ENCODE measurements around the gene RNGTT. TPM values are rescaled to one million over a fixed set of nuclear protein-coding genes. Genes with fewer than 3 reads are reported as not detected.

RNGTT gene
- total and polyA plus RNA-seq, 4 donors: 4.1 to 15.5 (median 9.9) TPM

DNA sequence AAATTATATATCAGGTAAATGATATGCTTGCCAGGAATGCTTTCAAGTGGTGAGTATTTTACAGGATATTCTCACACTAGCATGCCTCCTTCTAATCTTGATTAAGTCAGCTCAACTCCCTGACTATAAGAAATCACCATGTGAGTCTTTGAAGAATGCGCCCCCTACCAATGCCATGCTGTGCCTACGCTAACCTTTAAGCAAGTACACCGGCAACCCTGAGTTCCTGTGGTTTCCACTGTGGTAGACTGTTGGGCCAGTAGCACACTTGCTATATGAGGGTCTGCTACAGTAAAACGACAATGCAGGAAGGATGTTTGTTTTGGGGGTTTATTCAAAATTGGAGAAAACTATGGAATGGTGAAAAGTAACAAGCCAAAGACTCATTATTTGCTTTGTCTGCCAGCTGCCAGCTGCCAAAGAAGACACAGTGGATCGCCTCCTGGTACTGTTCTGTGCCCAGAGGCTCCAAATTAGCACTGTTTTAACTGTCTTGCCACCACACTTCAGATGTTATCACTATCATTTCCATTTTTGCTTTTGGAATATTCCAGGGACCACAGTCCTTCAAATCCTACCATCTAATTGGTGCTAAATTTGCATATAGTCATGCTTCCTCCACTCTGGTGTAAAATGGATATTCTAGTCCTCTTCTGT, 333.5 kb downstream of the RNGTT start:
- Histone ChIP-seq H3K4me3 (ENCODE audit: low read length in 2 of 2) (no peak overlapping the region), H3K27ac (ENCODE audit: low read depth in 1 of 2, low read length in 2 of 2) (no peak overlapping the region), H3K9me3 (ENCODE audit: control insufficient read depth, low read length) (no peaks in the 10 kb centered on the region), H3K4me1 (ENCODE audit: control insufficient read depth in 1 of 2, insufficient read depth in 2 of 2, low read length in 2 of 2) (no peaks in the 10 kb centered on the region), H3K36me3 (ENCODE audit: control insufficient read depth in 1 of 2, insufficient read depth in 2 of 2, low read length in 1 of 2) (no peaks in the 10 kb centered on the region), H3K27me3 (ENCODE audit: control insufficient read depth in 1 of 2, insufficient read depth in 2 of 2, low read length in 1 of 2) (no peaks in the 10 kb centered on the region)
- ATAC-seq (ENCODE audit: low FRiP score) (no peak), DNase-seq (no peak)
- WGBS, 2 donors: 80 to 83% methylated on average over 5 of the region's 5 CpGs
- intact Hi-C loops (cut with DNase I): no loop called here

DNA sequence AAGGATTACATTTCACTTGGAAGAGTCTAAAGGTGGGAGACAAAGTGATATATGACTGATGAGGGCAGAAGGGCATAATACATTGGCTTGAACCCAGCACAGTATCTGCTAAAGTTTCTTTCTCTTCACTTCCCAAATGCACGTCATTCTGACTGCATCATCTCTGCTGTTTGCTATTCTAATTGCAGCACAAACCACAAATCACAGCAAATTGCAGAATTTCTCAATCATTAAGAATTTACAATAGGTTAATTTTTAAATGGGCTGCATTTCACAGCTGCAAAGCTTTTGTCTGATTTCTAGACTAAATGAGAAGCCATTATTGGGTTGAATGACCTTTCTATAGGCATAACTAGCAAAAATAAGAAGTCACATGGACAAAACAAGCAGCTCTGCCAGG, 337.0 kb downstream of the RNGTT start:
- Histone ChIP-seq H3K9me3 (ENCODE audit: control insufficient read depth, low read length) (no peaks in the 10 kb centered on the region), H3K4me3 (ENCODE audit: low read length in 2 of 2) (no peak overlapping the region), H3K4me1 (ENCODE audit: control insufficient read depth in 1 of 2, insufficient read depth in 2 of 2, low read length in 2 of 2) (no peaks in the 10 kb centered on the region), H3K27me3 (ENCODE audit: control insufficient read depth in 1 of 2, insufficient read depth in 2 of 2, low read length in 1 of 2) (no peaks in the 10 kb centered on the region), H3K36me3 (ENCODE audit: control insufficient read depth in 1 of 2, insufficient read depth in 2 of 2, low read length in 1 of 2) (no peaks in the 10 kb centered on the region), H3K27ac (ENCODE audit: low read depth in 1 of 2, low read length in 2 of 2) (no peak overlapping the region)
- intact Hi-C loops (cut with DNase I): no loop called here
- ATAC-seq (ENCODE audit: low FRiP score) (no peak), DNase-seq (no peak)
- 81 to 85% methylated on average over 1 of the region's 1 CpG for WGBS, 2 donors

DNA sequence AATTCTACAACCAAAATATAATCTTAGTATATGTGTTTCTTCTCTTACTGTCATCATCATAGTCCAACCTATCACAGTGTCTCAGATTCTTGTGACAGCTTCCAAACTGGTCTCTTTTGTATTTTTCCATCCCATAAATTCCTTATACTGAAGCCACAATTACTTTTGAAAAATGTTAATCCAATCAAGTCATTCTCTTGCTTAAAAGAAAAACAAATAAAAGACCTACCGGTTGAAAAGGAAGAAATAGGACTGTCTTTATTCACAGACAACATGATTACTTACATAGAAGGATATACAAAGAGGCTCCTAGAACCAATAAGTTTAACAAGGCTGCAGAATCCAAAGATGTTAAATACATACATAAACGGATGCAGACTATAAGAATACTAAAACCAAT, 339.9 kb downstream of the RNGTT start:
- Histone ChIP-seq H3K27me3 (ENCODE audit: control insufficient read depth in 1 of 2, insufficient read depth in 2 of 2, low read length in 1 of 2) (no peaks in the 10 kb centered on the region), H3K27ac (ENCODE audit: low read depth in 1 of 2, low read length in 2 of 2) (no peak overlapping the region), H3K4me1 (ENCODE audit: control insufficient read depth in 1 of 2, insufficient read depth in 2 of 2, low read length in 2 of 2) (no peaks in the 10 kb centered on the region), H3K4me3 (ENCODE audit: low read length in 2 of 2) (no peak overlapping the region), H3K9me3 (ENCODE audit: control insufficient read depth, low read length) (no peaks in the 10 kb centered on the region), H3K36me3 (ENCODE audit: control insufficient read depth in 1 of 2, insufficient read depth in 2 of 2, low read length in 1 of 2) (no peaks in the 10 kb centered on the region)
- DNase-seq: no peak
- ATAC-seq (ENCODE audit: low FRiP score): no peak
- whole genome bisulfite sequencing, 2 donors: 90 to 91% methylated on average over 2 of the region's 2 CpGs
- intact Hi-C loops (cut with DNase I): no loop called here

DNA sequence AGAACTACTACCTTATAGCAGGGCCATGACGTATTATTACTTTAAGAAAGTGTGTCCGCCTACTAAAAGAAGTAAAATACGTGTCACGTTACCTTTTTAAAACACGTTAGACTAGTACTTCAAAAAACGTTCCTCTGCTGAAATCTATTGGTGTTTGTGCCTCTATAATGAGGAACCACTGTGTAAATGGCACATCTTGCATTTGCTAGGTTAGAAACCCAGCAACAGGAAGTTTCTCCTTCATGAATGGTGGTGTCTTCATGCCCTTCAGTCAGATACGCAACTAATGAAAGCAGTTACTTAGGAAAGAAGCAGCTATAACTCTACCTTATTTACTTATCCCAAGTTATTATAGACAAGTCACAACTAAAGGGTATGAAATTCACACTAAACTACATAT, 343.5 kb downstream of the RNGTT start:
- 90 to 92% methylated on average over 7 of the region's 7 CpGs for WGBS, 2 donors
- intact Hi-C loops (cut with DNase I): no loop called here

DNA sequence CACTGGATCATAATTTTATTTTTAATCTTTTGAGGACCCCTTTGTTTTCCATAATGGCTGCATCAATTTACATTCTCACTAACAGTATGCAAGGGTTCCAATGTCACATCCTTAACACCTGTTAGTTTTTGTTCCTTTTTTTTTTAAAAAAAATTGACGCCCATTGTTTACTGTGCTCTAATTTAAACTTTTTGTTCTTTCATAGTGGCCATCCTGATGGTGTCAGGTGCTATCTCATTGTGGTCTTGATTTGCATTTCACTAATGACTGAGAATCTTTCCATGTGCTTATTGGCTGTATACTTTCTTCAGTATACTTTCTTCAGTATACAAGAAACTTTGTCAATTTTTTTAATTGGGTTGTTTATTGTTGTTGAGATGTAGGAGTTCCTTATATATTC, 347.0 kb downstream of the RNGTT start:
- DNase-seq (no peak), ATAC-seq (ENCODE audit: low FRiP score) (no peak)
- no peaks in the 10 kb centered on the region for H3K27me3 ChIP-seq (ENCODE audit: control insufficient read depth in 1 of 2, insufficient read depth in 2 of 2, low read length in 1 of 2)
- no peak overlapping the region for H3K4me3 ChIP-seq (ENCODE audit: low read length in 2 of 2)
- H3K4me1 ChIP-seq (ENCODE audit: control insufficient read depth in 1 of 2, insufficient read depth in 2 of 2, low read length in 2 of 2): no peaks in the 10 kb centered on the region
- intact Hi-C loops (cut with DNase I): no loop called here
- no peaks in the 10 kb centered on the region for H3K36me3 ChIP-seq (ENCODE audit: control insufficient read depth in 1 of 2, insufficient read depth in 2 of 2, low read length in 1 of 2)
- H3K9me3 ChIP-seq (ENCODE audit: control insufficient read depth, low read length): no peaks in the 10 kb centered on the region
- H3K27ac ChIP-seq (ENCODE audit: low read depth in 1 of 2, low read length in 2 of 2): no peak overlapping the region
- WGBS, 2 donors: 93 to 97% methylated on average over 1 of the region's 1 CpG

More for the DNA sequence above, 343.5 kb downstream of the RNGTT start:
- Histone ChIP-seq H3K36me3 (ENCODE audit: control insufficient read depth in 1 of 2, insufficient read depth in 2 of 2, low read length in 1 of 2) (no peaks in the 10 kb centered on the region), H3K9me3 (ENCODE audit: control insufficient read depth, low read length) (no peaks in the 10 kb centered on the region), H3K27me3 (ENCODE audit: control insufficient read depth in 1 of 2, insufficient read depth in 2 of 2, low read length in 1 of 2) (no peaks in the 10 kb centered on the region), H3K27ac (ENCODE audit: low read depth in 1 of 2, low read length in 2 of 2) (no peak overlapping the region), H3K4me1 (ENCODE audit: control insufficient read depth in 1 of 2, insufficient read depth in 2 of 2, low read length in 2 of 2) (no peaks in the 10 kb centered on the region), H3K4me3 (ENCODE audit: low read length in 2 of 2) (no peak overlapping the region)
- DNase-seq (no peak), ATAC-seq (ENCODE audit: low FRiP score) (no peak)

DNA sequence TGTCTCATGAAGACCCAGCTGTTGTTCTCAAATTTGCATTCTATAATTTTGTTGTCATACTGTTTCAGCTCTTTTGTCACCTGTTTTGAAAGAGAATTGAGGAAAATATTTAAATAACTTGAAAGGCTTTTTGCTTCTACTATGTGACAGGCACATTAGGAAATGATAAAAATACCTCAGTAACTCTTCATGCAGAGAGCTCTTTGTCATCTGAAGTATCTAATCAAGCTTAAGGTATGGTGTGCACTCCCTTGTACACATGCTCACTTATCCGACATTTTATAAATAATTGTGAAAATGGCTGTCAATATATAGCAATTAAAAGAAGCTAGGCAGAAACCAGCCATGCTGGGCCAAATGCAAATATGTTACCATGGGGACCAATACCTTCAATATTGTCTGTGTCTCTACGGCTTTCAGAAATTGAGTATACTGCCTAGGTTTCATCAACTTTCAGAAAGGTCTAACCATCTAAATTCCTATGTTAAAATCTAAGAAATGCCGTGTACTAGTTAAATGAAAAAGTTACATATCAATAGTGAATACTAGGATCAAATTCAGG, 349.0 kb downstream of the RNGTT start:
- intact Hi-C loops (cut with DNase I): no loop called here
- 95 to 97% methylated on average over 3 of the region's 3 CpGs for WGBS, 2 donors
- ATAC-seq (ENCODE audit: low FRiP score): no peak

DNA sequence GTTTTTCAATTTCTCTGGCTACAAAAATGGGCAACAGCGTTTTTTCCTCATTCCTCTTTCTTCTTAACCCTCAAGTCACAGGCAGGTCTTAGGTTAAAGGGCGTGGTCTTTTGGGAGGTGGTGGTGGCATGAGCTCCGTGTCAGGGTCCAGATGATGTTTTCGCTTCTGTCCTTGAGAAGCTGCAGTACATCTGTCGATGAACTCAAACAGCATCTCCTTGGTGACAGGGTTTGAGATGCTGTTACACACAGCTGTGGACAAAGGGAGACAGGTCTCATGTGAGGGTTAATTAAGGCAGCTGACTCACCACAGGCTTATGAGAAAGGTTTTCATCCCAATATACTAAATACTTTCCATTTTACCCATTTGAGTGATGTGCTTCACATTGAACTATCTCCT, 350.8 kb downstream of the RNGTT start:
- Histone ChIP-seq H3K4me3 (ENCODE audit: low read length in 2 of 2) (no peak overlapping the region), H3K4me1 (ENCODE audit: control insufficient read depth in 1 of 2, insufficient read depth in 2 of 2, low read length in 2 of 2) (no peaks in the 10 kb centered on the region), H3K27me3 (ENCODE audit: control insufficient read depth in 1 of 2, insufficient read depth in 2 of 2, low read length in 1 of 2) (no peaks in the 10 kb centered on the region), H3K27ac (ENCODE audit: low read depth in 1 of 2, low read length in 2 of 2) (no peak overlapping the region), H3K36me3 (ENCODE audit: control insufficient read depth in 1 of 2, insufficient read depth in 2 of 2, low read length in 1 of 2) (no peaks in the 10 kb centered on the region), H3K9me3 (ENCODE audit: control insufficient read depth, low read length) (no peaks in the 10 kb centered on the region)
- ATAC-seq (ENCODE audit: low FRiP score) (no peak), DNase-seq (no peak)
- WGBS, 2 donors: 86 to 88% methylated on average over 5 of the region's 5 CpGs
- intact Hi-C loops (cut with DNase I): no loop called here

More for the DNA sequence above, 349.0 kb downstream of the RNGTT start:
- no peaks in the 10 kb centered on the region for H3K27me3 ChIP-seq (ENCODE audit: control insufficient read depth in 1 of 2, insufficient read depth in 2 of 2, low read length in 1 of 2)
- no peak overlapping the region for H3K4me3 ChIP-seq (ENCODE audit: low read length in 2 of 2)
- no peaks in the 10 kb centered on the region for H3K9me3 ChIP-seq (ENCODE audit: control insufficient read depth, low read length)
- H3K27ac ChIP-seq (ENCODE audit: low read depth in 1 of 2, low read length in 2 of 2): no peak overlapping the region
- H3K36me3 ChIP-seq (ENCODE audit: control insufficient read depth in 1 of 2, insufficient read depth in 2 of 2, low read length in 1 of 2): no peaks in the 10 kb centered on the region
- no peaks in the 10 kb centered on the region for H3K4me1 ChIP-seq (ENCODE audit: control insufficient read depth in 1 of 2, insufficient read depth in 2 of 2, low read length in 2 of 2)
- no peak for DNase-seq

DNA sequence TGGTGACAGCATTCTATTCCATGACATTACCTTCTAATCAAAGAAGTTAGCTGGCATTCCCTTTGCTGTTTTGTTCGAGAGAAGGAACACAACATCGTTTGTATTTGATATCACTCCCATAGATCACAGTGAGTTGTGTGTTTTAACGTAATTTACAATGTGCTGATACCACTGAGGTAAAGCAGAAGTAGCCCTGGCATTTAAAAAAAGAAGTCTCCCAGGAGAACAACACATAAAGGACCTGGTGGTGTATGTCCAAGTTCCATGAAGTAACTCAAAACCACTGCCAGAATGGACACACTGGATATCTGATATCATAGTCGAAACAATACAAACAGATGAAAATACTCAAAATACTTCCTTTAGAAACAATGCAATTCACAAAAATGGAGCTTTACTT, 351.7 kb downstream of the RNGTT start:
- H3K27me3 ChIP-seq (ENCODE audit: control insufficient read depth in 1 of 2, insufficient read depth in 2 of 2, low read length in 1 of 2): no peaks in the 10 kb centered on the region
- H3K4me3 ChIP-seq (ENCODE audit: low read length in 2 of 2): no peak overlapping the region
- WGBS, 2 donors: 38 to 43% methylated on average over 4 of the region's 4 CpGs
- intact Hi-C loops (cut with DNase I): no loop called here
- H3K9me3 ChIP-seq (ENCODE audit: control insufficient read depth, low read length): no peaks in the 10 kb centered on the region
- no peaks in the 10 kb centered on the region for H3K4me1 ChIP-seq (ENCODE audit: control insufficient read depth in 1 of 2, insufficient read depth in 2 of 2, low read length in 2 of 2)
- ATAC-seq (ENCODE audit: low FRiP score) (no peak), DNase-seq (no peak)
- no peaks in the 10 kb centered on the region for H3K36me3 ChIP-seq (ENCODE audit: control insufficient read depth in 1 of 2, insufficient read depth in 2 of 2, low read length in 1 of 2)
- no peak overlapping the region for H3K27ac ChIP-seq (ENCODE audit: low read depth in 1 of 2, low read length in 2 of 2)

DNA sequence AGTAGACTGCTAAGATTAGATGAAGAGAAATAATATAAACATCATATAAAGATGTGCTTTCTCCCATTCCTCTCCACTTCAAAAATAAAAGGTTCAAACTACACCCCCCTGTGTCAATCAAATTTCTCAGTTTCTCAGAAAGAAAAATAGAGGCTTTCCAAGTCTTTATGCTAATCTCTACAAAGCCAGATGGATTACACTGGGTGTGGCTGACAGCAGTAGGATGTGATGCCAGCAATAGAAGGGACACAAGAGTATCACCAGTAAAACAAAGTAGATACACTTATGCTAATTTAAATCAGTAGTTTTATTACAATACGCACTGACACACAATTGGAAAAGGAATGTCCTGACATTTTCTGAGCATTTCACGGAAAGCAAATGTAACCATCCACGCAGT, 353.4 kb downstream of the RNGTT start:
- no peaks in the 10 kb centered on the region for H3K9me3 ChIP-seq (ENCODE audit: control insufficient read depth, low read length)
- intact Hi-C loops (cut with DNase I): no loop called here
- H3K36me3 ChIP-seq (ENCODE audit: control insufficient read depth in 1 of 2, insufficient read depth in 2 of 2, low read length in 1 of 2): no peaks in the 10 kb centered on the region
- no peaks in the 10 kb centered on the region for H3K27me3 ChIP-seq (ENCODE audit: control insufficient read depth in 1 of 2, insufficient read depth in 2 of 2, low read length in 1 of 2)
- no peak for DNase-seq
- no peak overlapping the region for H3K27ac ChIP-seq (ENCODE audit: low read depth in 1 of 2, low read length in 2 of 2)
- 97% methylated on average over 3 of the region's 3 CpGs for WGBS, 2 donors
- no peak for ATAC-seq (ENCODE audit: low FRiP score)
- no peak overlapping the region for H3K4me3 ChIP-seq (ENCODE audit: low read length in 2 of 2)
- no peaks in the 10 kb centered on the region for H3K4me1 ChIP-seq (ENCODE audit: control insufficient read depth in 1 of 2, insufficient read depth in 2 of 2, low read length in 2 of 2)

All from aorta (tissue), 5 donors.